Gastrocnemius medialis (tissue), 4 donors: ENCODE measurements around the gene WDR70.

ENCODE experiments used
- POLR2A ChIP-seq, 2 donors: fragments of 450-650 bp; IDR thresholded peaks; one replicate each; pipeline ENCODE4 v1.6.1; 2017; ENCODE audit warnings: antibody characterized with exemption in 2 of 2, mild to moderate bottlenecking in 2 of 2, moderate library complexity in 2 of 2
- TF ChIP-seq, protein P1 (sequence below), 5 experiments: fragments of 450-650 bp in 3 of 5; fragments of 200-600 bp in 2 of 5; sonication (generic) in 2 of 5; IDR thresholded peaks in 4 of 5; conservative IDR thresholded peaks in 1 of 5; 1 replicate in 4 of 5; 2 replicates in 1 of 5; pipeline ENCODE4 v1.5.1; 2016 to 2019; ENCODE audit warnings: antibody characterized with exemption in 5 of 5, mild to moderate bottlenecking in 3 of 5, moderate library complexity in 3 of 5

DNA sequence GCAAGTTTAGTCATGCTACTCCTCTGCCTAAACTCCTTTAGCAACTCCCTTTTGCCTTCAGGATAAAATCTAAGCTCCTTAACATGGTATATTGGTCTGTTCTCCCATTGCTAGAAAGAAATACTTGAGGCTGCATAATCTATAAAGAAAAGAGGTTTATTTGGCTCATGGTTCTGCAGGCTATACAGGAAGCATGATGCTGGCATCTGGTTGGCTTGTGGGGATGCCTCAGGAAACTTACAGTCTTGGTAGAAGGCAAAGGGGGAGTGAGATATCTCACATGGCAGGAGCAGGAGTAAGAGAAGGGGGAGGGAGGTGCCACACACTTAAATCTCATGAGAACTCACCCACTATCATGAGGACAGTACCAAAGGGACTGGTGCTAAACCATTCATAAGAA lies 315.7 kb downstream of the WDR70 start:
- TF ChIP-seq, protein P1, sequence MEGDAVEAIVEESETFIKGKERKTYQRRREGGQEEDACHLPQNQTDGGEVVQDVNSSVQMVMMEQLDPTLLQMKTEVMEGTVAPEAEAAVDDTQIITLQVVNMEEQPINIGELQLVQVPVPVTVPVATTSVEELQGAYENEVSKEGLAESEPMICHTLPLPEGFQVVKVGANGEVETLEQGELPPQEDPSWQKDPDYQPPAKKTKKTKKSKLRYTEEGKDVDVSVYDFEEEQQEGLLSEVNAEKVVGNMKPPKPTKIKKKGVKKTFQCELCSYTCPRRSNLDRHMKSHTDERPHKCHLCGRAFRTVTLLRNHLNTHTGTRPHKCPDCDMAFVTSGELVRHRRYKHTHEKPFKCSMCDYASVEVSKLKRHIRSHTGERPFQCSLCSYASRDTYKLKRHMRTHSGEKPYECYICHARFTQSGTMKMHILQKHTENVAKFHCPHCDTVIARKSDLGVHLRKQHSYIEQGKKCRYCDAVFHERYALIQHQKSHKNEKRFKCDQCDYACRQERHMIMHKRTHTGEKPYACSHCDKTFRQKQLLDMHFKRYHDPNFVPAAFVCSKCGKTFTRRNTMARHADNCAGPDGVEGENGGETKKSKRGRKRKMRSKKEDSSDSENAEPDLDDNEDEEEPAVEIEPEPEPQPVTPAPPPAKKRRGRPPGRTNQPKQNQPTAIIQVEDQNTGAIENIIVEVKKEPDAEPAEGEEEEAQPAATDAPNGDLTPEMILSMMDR (IDR thresholded peaks at IDR 0.05 in 4 of 5, conservative IDR thresholded peaks at IDR 0.05 in 1 of 5), result no peak
- no peak for TF ChIP-seq POLR2A (IDR thresholded peaks at IDR 0.05)
